Measurements from ENCODE around the gene C1orf116.
A peak's percentile ranks its signal among the peaks of the same experiment; 100 is the strongest.

Gene C1orf116

DNA sequence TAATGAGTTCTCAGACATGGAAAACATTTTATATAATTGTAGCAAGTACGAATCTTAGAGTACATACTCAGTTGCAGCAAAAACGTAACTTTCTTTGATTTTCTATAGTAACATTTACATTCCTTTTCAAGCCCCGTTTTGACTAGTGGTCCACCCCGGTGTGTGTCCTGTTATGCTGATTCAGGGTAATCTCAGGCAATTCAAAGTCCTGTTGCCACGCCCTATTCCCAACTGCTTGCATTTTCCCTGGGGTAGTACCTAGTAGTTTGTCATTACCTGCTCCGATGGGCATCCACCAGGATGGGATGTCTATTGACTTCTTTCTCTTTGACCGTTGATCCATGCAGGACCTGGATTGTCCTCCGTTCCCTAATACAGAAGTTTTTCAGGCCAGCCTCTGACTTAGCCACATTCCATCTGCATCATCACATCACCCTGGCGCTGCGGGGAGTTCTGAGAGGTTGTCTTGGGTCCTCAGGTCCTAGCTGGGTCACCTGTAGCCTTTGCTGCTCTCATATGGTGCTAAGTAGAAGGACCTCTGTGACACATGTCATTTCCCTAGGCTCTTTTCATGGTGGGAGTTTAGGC is 47.3 kb downstream of the C1orf116 start:
- DNase-seq: no peak

DNA sequence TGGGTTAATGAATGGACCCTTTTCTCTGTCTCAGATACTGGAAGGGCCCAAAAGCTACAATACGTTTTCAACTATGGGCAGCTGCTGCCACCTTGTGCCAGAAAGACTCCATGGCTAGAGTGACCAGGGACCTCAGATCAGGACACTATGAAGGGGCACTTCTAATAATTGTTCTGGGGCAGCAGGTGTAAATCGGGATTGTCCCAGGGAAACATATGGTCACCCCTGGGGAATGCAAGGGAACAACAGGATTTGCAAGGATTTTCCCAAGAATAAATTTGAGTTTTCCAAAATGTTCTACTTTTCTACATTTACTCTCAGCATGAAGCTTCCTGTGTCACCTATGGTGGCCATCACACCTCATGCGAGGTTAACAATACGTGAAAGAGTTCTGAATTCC is 50.3 kb downstream of the C1orf116 start:
- peak; percentile 50 for DNase-seq

DNA sequence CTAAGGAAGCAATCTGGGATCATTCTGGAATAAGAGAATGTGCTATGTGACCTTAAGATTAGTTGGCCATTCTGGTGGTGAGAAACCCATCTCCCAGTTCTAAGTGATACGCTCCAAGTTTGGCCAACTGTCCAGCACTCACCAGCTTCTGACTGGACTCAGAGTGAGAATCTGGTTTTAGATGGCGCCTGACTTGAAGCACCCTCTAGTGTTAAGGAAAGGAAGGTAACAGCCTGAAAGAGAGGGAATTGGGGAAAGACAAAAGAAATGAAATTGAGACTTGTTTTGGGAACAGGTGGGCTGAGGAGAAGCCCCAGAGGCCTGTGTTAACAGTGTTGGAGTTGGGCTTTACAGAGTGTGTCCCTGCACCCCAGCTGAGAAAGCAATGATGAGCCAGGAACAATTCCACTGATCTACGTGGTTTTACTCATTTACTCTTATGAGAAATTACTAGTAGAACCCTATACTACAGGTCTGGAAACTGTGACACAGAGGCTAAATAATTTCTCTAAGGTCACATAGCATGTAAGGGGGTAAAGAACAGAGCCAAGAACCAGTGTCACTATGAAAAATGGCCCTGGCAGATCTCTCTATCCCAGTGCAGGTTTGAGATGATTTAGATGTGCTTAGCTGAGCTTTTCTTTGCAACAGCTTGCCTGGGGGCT is 53.0 kb downstream of the C1orf116 start:
- DNase-seq: no peak

DNA sequence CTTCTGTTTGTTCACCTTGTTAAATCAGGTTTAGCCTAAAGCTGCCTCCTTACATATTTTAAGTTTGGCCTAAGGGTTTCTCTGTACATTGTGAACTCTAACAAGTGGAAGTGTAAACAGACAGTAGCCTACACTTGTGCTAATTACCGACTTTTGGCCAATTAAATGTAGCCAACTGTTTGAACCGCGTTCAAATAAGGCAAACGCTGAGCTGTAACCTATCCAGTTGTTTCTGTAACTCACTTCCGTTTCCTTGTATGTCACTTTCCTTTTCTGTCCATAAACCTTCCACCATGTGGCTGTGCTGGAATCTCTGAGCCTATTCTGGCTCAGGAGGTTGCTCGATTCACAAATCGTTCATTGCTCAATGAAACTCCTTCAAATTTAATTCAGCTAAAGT is 54.3 kb downstream of the C1orf116 start:
- no peak for DNase-seq

DNA sequence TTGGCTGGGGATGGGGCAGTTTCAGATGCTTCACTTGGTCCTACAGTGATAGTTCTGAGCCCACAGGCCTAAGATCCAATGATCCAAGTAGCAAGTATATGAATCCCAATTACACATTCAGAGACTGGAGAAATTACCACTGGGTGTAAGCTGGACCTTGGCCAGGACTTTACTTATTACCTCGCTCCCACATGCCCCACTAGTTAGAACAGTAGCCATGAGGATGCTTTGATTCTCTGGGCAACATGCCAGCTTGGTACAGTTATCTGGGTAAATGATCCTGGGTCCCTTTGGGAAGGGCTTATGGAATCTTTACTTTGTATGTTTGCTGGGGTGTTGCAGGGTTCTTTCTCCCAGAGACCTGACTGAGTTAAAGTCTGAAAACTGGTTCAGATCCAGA is 57.2 kb downstream of the C1orf116 start:
- peak; percentile 57 for DNase-seq

DNA sequence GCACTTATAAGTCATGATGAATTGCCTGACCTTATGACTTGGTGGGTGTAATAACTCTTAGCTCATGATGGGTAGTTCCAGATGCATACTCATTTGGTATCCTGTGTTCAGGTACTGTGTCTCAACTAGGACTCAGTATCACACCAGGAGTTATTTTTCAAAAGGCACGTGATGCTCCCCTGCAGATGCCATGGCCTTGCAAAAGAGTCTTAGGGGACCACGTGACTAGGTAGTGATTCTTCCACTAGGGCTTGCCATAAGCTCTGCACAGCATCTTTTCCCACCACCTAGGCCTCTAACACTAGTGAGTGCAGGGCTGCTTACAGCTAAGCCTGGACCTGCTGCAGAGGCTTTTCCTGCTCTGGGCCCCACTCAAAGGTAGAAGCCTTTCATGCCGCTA is 58.4 kb downstream of the C1orf116 start:
- no peak for DNase-seq

DNA sequence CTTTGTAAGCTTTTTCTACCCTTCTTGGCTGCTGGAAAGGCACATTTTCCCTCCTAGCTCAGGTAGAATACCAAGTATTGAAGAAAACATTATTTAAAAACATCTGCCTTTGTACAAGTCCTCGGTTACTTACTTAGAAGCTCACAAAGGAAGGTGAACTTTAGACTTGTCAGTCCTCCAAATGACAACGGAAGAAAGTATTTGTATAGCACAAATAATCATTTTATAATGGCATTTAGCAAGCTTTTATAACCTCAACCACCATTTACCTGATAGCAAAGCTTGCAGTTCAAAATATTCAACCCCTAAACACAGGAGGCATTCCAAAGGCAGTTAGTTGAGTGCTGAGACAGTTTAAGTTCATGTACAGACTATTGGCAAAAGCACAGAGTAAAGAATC is 59.8 kb downstream of the C1orf116 start:
- no peak for DNase-seq

DNA sequence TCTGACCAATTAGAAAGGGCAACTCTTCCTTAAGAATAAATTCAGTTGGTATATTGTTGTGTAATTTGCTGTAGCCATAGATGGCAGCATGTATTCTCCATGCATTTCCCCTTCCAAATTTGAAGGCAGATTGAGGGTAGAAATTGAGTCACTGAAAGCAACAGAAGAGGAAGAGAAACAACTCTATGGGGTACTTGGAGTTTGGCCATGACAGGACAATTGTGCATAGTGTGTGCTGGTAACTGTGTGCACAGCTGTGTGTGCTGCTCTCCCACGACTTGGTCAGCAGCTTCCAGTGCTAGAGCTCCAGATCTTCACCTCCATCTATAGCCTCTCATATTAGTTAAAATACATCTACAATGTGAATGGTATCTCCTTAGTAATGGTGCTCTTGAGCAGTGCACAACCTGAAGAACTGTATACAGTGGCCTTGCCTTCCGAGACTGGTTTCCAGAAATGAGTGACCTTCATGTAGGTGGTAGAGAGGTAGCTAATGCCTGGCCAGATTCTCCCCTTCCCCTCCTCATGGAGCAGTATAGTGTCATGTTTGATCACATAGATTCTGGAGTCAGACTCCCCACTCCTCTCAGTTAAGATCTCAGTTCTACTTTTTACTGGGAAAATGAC is 61.4 kb downstream of the C1orf116 start:
- DNase-seq: no peak

DNA sequence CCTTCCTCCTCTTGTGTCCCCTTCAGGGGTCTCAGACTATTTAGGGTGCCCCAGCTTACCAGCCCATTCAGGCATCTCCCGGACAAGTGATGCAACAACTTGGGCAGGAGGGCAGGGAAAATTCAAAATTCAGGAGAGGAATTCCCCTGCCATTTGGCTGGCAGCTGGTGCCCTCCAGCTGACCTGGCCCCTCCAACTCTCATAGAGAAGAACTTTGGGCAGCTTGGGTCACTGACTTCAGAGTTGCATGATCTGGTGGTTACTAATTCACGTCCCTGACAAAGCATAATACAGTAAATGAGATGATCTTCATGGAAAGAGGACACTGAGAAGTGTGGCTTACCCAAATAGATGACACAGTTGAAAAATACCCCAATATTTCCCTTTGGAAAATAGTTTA is 62.1 kb downstream of the C1orf116 start, which contains the start of gene FCAMR:
FCAMR (minus strand) TSS at position 15 of the 400 bp plus-strand sequence. CDS start 335 bp downstream, outside the sequence.
- no peak for DNase-seq

DNA sequence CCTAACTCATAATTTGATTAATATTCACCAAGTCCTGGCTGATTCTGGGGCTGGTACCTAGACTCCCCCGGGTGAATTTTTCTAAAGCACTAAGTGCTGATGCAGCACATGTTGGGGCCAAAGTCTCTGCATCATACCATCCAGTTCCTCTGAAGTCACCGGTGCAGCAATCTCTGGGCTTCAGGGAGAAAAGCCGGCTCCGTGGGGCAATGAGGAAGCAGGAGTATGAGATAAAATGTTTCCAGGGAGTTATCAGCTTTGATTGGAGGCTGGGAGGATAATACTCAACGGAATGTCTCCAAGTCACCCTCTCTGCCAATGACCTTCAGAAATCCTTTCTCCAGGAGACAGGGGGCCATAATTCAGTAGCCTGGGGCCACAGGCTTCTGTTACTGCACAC is 63.5 kb downstream of the C1orf116 start:
- no peak for DNase-seq

Data from NCI-H345 (cell line).